ENCODE measurements around the gene ZNF598. TPM values are rescaled to one million over a fixed set of nuclear protein-coding genes. Genes with fewer than 3 reads are reported as not detected.

Gene ZNF598
- total and polyA plus RNA-seq, 2 of the 13 experiments (the other 11 are each of a cell fraction or from before 2014, with no cell fraction given), result 13.5 to 14.2 TPM

DNA sequence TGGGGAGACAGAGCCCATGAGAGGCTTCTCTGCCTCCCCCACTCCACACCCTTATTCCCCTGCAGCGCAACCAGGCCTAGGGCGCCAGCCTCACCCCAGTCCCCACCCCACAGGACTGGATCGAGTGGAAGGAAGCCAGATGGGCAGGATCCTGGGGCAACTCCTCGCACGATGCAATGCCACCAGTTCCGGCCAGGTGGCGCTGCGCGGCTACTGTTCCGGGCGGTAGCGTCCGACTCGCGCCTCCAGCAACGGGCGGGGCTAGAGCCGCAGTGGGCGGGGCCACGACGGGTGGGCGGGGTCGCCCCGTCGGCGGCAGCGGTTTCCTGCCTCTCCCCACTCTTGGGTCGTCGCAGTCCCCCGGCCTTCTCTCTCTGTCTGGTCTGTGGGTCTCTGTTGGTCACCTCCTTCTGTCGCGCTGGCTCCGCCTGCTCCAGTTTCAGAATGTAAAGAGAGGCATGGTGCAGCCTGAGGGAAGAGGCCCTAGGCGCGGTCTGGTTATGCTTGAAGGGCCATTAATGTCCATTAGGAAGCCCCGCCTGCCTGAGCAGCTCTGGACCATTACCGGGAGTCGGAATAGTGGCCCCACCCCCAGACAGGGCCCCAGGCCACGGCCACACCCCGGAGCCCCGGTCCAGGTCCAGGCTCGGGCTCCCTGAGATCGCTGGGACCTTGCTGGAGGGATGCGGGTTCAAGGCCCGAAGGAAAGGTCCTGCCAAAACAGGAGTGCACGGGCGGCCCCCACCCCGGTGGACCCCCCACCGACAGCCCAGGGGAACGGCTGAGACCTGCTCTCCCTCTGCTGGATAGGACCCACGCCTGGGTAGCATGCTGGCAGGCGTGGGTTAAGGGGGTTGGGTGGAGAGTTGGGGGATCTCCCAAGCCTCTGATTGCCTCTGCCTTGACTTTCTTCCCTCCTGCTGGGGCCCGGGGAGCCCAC lies 13.7 kb upstream of the ZNF598 start (continued):
- TF ChIP-seq TAF1 (CRISPR knock-in tag; IDR thresholded peaks at IDR 0.05), result peak; percentile 62
- TF ChIP-seq PAF1 (CRISPR knock-in tag; IDR thresholded peaks at IDR 0.05), result no peak
- no peak for TF ChIP-seq EEA1 (CRISPR knock-in tag; IDR thresholded peaks at IDR 0.05; ENCODE audit: borderline replicate concordance)
- TF ChIP-seq, protein P1, sequence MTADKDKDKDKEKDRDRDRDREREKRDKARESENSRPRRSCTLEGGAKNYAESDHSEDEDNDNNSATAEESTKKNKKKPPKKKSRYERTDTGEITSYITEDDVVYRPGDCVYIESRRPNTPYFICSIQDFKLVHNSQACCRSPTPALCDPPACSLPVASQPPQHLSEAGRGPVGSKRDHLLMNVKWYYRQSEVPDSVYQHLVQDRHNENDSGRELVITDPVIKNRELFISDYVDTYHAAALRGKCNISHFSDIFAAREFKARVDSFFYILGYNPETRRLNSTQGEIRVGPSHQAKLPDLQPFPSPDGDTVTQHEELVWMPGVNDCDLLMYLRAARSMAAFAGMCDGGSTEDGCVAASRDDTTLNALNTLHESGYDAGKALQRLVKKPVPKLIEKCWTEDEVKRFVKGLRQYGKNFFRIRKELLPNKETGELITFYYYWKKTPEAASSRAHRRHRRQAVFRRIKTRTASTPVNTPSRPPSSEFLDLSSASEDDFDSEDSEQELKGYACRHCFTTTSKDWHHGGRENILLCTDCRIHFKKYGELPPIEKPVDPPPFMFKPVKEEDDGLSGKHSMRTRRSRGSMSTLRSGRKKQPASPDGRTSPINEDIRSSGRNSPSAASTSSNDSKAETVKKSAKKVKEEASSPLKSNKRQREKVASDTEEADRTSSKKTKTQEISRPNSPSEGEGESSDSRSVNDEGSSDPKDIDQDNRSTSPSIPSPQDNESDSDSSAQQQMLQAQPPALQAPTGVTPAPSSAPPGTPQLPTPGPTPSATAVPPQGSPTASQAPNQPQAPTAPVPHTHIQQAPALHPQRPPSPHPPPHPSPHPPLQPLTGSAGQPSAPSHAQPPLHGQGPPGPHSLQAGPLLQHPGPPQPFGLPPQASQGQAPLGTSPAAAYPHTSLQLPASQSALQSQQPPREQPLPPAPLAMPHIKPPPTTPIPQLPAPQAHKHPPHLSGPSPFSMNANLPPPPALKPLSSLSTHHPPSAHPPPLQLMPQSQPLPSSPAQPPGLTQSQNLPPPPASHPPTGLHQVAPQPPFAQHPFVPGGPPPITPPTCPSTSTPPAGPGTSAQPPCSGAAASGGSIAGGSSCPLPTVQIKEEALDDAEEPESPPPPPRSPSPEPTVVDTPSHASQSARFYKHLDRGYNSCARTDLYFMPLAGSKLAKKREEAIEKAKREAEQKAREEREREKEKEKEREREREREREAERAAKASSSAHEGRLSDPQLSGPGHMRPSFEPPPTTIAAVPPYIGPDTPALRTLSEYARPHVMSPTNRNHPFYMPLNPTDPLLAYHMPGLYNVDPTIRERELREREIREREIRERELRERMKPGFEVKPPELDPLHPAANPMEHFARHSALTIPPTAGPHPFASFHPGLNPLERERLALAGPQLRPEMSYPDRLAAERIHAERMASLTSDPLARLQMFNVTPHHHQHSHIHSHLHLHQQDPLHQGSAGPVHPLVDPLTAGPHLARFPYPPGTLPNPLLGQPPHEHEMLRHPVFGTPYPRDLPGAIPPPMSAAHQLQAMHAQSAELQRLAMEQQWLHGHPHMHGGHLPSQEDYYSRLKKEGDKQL (CRISPR knock-in tag; IDR thresholded peaks at IDR 0.05; ENCODE audit: low read depth), result no peak
- TF ChIP-seq, protein P2, sequence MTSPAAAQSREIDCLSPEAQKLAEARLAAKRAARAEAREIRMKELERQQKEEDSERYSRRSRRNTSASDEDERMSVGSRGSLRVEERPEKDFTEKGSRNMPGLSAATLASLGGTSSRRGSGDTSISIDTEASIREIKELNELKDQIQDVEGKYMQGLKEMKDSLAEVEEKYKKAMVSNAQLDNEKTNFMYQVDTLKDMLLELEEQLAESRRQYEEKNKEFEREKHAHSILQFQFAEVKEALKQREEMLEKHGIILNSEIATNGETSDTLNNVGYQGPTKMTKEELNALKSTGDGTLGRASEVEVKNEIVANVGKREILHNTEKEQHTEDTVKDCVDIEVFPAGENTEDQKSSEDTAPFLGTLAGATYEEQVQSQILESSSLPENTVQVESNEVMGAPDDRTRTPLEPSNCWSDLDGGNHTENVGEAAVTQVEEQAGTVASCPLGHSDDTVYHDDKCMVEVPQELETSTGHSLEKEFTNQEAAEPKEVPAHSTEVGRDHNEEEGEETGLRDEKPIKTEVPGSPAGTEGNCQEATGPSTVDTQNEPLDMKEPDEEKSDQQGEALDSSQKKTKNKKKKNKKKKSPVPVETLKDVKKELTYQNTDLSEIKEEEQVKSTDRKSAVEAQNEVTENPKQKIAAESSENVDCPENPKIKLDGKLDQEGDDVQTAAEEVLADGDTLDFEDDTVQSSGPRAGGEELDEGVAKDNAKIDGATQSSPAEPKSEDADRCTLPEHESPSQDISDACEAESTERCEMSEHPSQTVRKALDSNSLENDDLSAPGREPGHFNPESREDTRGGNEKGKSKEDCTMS (CRISPR knock-in tag; conservative IDR thresholded peaks at IDR 0.05), result no peak
- TF ChIP-seq ZBTB42 (CRISPR knock-in tag; IDR thresholded peaks at IDR 0.05), result no peak
- no peak for TF ChIP-seq ZHX1 (CRISPR knock-in tag; IDR thresholded peaks at IDR 0.05; ENCODE audit: low read depth)
- TF ChIP-seq JUN (CRISPR knock-in tag; IDR thresholded peaks at IDR 0.05), result no peak
- TF ChIP-seq ZNF776 (CRISPR knock-in tag; IDR thresholded peaks at IDR 0.05), result 0 out of 2 replicates have a peak, but pooled peaks have one; percentile 62
- no peak for TF ChIP-seq NR1H2 (CRISPR knock-in tag; IDR thresholded peaks at IDR 0.05; ENCODE audit: borderline replicate concordance, low read depth)
- no peak for TF ChIP-seq MATR3 (CRISPR knock-in tag; IDR thresholded peaks at IDR 0.05)
- no peak for TF ChIP-seq ZNF296 (CRISPR knock-in tag; conservative IDR thresholded peaks at IDR 0.05)
- TF ChIP-seq ZNF816 (CRISPR knock-in tag; IDR thresholded peaks at IDR 0.05; ENCODE audit: borderline replicate concordance), result no peak
- no peak for TF ChIP-seq IKZF1 (IDR thresholded peaks at IDR 0.05)
- peak; percentile 79 for TF ChIP-seq ZBTB38 (CRISPR knock-in tag; IDR thresholded peaks at IDR 0.05)
- TF ChIP-seq, protein P3, sequence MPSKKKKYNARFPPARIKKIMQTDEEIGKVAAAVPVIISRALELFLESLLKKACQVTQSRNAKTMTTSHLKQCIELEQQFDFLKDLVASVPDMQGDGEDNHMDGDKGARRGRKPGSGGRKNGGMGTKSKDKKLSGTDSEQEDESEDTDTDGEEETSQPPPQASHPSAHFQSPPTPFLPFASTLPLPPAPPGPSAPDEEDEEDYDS (CRISPR knock-in tag; IDR thresholded peaks at IDR 0.05), result peak; percentile 76
- TF ChIP-seq PCBP2 (optimal IDR thresholded peaks at IDR 0.05; ENCODE audit: low read depth, low read length, poor library complexity, severe bottlenecking), result no peak
- peak; percentile 85; the same call in 1 of the 2 replicates for TF ChIP-seq ZNF790 (CRISPR knock-in tag; IDR thresholded peaks at IDR 0.05; ENCODE audit: borderline replicate concordance)

Data from HepG2 (cell line).